ENCODE data around the gene UBTF. TPM values are rescaled to one million over a fixed set of nuclear protein-coding genes. Genes with fewer than 3 reads are reported as not detected.

Gene UBTF
- total and polyA plus RNA-seq, 2 donors (not counting 1 experiment from before 2014, with no cell fraction given): 43.1 to 179 TPM

GRCh38 chr17:44197980-44198720 is 21.3 kb downstream of the UBTF start:
- TF ChIP-seq EZH2 (IDR thresholded peaks at IDR 0.05; ENCODE audit: borderline replicate concordance, insufficient read depth, low read depth, low read length, poor library complexity, severe bottlenecking): no peak
- TF ChIP-seq, protein P1, sequence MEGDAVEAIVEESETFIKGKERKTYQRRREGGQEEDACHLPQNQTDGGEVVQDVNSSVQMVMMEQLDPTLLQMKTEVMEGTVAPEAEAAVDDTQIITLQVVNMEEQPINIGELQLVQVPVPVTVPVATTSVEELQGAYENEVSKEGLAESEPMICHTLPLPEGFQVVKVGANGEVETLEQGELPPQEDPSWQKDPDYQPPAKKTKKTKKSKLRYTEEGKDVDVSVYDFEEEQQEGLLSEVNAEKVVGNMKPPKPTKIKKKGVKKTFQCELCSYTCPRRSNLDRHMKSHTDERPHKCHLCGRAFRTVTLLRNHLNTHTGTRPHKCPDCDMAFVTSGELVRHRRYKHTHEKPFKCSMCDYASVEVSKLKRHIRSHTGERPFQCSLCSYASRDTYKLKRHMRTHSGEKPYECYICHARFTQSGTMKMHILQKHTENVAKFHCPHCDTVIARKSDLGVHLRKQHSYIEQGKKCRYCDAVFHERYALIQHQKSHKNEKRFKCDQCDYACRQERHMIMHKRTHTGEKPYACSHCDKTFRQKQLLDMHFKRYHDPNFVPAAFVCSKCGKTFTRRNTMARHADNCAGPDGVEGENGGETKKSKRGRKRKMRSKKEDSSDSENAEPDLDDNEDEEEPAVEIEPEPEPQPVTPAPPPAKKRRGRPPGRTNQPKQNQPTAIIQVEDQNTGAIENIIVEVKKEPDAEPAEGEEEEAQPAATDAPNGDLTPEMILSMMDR (IDR thresholded peaks at IDR 0.05): no peak
- ChIA-PET POLR2A (interaction anchor here (0.6 to 8.9 kb wide), 3 partner anchors 12 to 27 kb away, joined by 3 to 100 read pairs (median 25); partner anchors contain the start of genes TMUB2 and UBTF), CTCF (interaction anchor here (0.6 to 5.4 kb wide), 5 partner anchors 9 to 262 kb away, joined by 3 to 44 read pairs (median 4); no protein-coding TSS in a partner anchor)
- Mint-ChIP-seq H3K9me3 (ENCODE audit: insufficient read depth) (no peaks in the 10 kb centered on the region), H3K4me1 (peaks cover 36% of the 10 kb centered on the region), H3K27ac (peak overlapping the region; percentile 93), H3K27me3 (no peaks in the 10 kb centered on the region), H3K4me3 (peak overlapping the region; percentile 88)
- Histone ChIP-seq H3K4me3 (ENCODE audit: control extremely low read depth in 1 of 5, extremely low read depth in 1 of 5, insufficient read depth in 1 of 5, low read depth in 2 of 5, low read length in 4 of 5) (peak overlapping the region; percentile 66 to 83 (median 81)), H3K4me1 (ENCODE audit: control insufficient read depth in 2 of 2, insufficient read depth in 2 of 2, low read length in 2 of 2) (peaks cover 21 to 32% of the 10 kb centered on the region in 2 donors), H4K20me1 (ENCODE audit: control insufficient read depth, insufficient read depth, low read length, poor library complexity, severe bottlenecking) (peaks cover 29% of the 10 kb centered on the region), H3K9me3 (ENCODE audit: control extremely low read depth in 1 of 3, control insufficient read depth in 2 of 3, insufficient read depth in 1 of 3, low read length in 2 of 3) (no peaks in the 10 kb centered on the region), H3K27me3 (replicated peaks in 1 of 4; ENCODE audit: control extremely low read depth in 1 of 4, control insufficient read depth in 3 of 4, insufficient read depth in 4 of 4, low read length in 3 of 4) (no peaks in the 10 kb centered on the region), H2AFZ (ENCODE audit: insufficient read depth, low read depth, low read length, poor library complexity, severe bottlenecking) (peak overlapping the region; percentile 62), H3K4me2 (replicated peaks; ENCODE audit: low read depth, low read length, poor library complexity, severe bottlenecking) (peak overlapping the region; percentile 92), H3K36me3 (replicated peaks in 1 of 2; ENCODE audit: control extremely low read depth in 1 of 2, control insufficient read depth in 1 of 2, extremely low read depth in 1 of 2, insufficient read depth in 2 of 2, low read length in 1 of 2) (peaks cover 5 to 39% of the 10 kb centered on the region in 2 experiments), H3K9ac (ENCODE audit: low read length) (peak overlapping the region; percentile 74), H3K27ac (ENCODE audit: low read length in 2 of 2) (peak overlapping the region; percentile 80 to 86), H3K79me2 (ENCODE audit: control insufficient read depth, insufficient read depth, low read length) (peaks cover 45% of the 10 kb centered on the region)
- intact Hi-C loops (cut with micrococcal nuclease): no loop called here
- no peak for ATAC-seq (ENCODE audit: low read depth)
- peak; percentile 69 for DNase-seq
- WGBS (ENCODE audit: insufficient coverage): 0% methylated on average over 1 of the region's 11 CpGs

DNA sequence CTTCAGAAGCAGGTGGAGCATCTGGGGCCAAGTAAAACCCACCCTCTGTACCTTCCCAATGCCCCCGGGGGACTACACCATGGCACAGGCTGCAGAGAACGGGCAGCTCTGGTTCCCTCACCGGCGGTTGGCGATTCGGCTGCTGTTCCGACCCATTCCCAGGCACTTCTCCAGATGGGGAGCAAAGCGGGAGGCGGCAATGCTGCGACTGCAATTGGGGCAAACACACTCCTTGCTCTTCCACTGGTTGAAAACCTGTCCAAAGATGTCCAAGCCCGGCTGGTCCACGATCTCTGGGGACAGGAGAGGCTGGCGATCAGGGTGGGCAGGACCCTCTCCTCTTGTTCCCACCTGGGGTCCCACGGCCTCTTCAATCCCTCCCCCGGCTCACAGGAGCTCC is 22.4 kb downstream of the UBTF start:
- Mint-ChIP-seq H3K9me3 (ENCODE audit: insufficient read depth) (no peaks in the 10 kb centered on the region), H3K4me1 (peaks cover 28% of the 10 kb centered on the region), H3K27me3 (no peaks in the 10 kb centered on the region), H3K27ac (no peak overlapping the region), H3K4me3 (peak overlapping the region; percentile 88)
- peaks cover 35% of the 10 kb centered on the region for H4K20me1 ChIP-seq (ENCODE audit: control insufficient read depth, insufficient read depth, low read length, poor library complexity, severe bottlenecking)
- ChIA-PET CTCF (no interaction called here), POLR2A (interaction anchor here (8.9 kb wide), 1 partner anchor 21 kb away, joined by 100 read pairs; the partner anchor contains the start of gene UBTF)
- no peak overlapping the region for H3K4me3 ChIP-seq (ENCODE audit: control extremely low read depth in 1 of 5, extremely low read depth in 1 of 5, insufficient read depth in 1 of 5, low read depth in 2 of 5, low read length in 4 of 5)
- peaks cover 5 to 46% of the 10 kb centered on the region in 2 experiments for H3K36me3 ChIP-seq (replicated peaks in 1 of 2; ENCODE audit: control extremely low read depth in 1 of 2, control insufficient read depth in 1 of 2, extremely low read depth in 1 of 2, insufficient read depth in 2 of 2, low read length in 1 of 2)
- intact Hi-C loops (cut with micrococcal nuclease): no loop called here
- H2AFZ ChIP-seq (ENCODE audit: insufficient read depth, low read depth, low read length, poor library complexity, severe bottlenecking): no peak overlapping the region
- peaks cover 19 to 26% of the 10 kb centered on the region in 2 donors for H3K4me1 ChIP-seq (ENCODE audit: control insufficient read depth in 2 of 2, insufficient read depth in 2 of 2, low read length in 2 of 2)
- ATAC-seq (ENCODE audit: low read depth): no peak
- no peaks in the 10 kb centered on the region for H3K27me3 ChIP-seq (replicated peaks in 1 of 4; ENCODE audit: control extremely low read depth in 1 of 4, control insufficient read depth in 3 of 4, insufficient read depth in 4 of 4, low read length in 3 of 4)
- WGBS (ENCODE audit: insufficient coverage): 98% methylated on average over 15 of the region's 15 CpGs
- no peak for TF ChIP-seq EZH2 (IDR thresholded peaks at IDR 0.05; ENCODE audit: borderline replicate concordance, insufficient read depth, low read depth, low read length, poor library complexity, severe bottlenecking)
- TF ChIP-seq, protein P1 (IDR thresholded peaks at IDR 0.05): no peak
- no peak for DNase-seq
- H3K79me2 ChIP-seq (ENCODE audit: control insufficient read depth, insufficient read depth, low read length): peaks cover 45% of the 10 kb centered on the region
- no peak overlapping the region for H3K4me2 ChIP-seq (replicated peaks; ENCODE audit: low read depth, low read length, poor library complexity, severe bottlenecking)
- no peak overlapping the region for H3K9ac ChIP-seq (ENCODE audit: low read length)
- H3K9me3 ChIP-seq (ENCODE audit: control extremely low read depth in 1 of 3, control insufficient read depth in 2 of 3, insufficient read depth in 1 of 3, low read length in 2 of 3): no peaks in the 10 kb centered on the region
- H3K27ac ChIP-seq (ENCODE audit: low read length in 2 of 2): peak overlapping the region; percentile 80 to 86

Data from B cell (primary cell).